AG08396 (cell line): ENCODE results near the gene ZNF280C.
A peak's percentile ranks its signal among the peaks of the same experiment; 100 is the strongest.
"Not testable (repeated sequence)": the region's sequence is repeated elsewhere in the genome, so short reads cannot be mapped to it uniquely, and the experiment has no call there.

Experiments used
- DNase-seq: peaks from one replicate; pipeline ENCODE4 v3.0.0; 2012; ENCODE audit warnings: low spot score, mixed read lengths

The ZNF280C gene, protein sequence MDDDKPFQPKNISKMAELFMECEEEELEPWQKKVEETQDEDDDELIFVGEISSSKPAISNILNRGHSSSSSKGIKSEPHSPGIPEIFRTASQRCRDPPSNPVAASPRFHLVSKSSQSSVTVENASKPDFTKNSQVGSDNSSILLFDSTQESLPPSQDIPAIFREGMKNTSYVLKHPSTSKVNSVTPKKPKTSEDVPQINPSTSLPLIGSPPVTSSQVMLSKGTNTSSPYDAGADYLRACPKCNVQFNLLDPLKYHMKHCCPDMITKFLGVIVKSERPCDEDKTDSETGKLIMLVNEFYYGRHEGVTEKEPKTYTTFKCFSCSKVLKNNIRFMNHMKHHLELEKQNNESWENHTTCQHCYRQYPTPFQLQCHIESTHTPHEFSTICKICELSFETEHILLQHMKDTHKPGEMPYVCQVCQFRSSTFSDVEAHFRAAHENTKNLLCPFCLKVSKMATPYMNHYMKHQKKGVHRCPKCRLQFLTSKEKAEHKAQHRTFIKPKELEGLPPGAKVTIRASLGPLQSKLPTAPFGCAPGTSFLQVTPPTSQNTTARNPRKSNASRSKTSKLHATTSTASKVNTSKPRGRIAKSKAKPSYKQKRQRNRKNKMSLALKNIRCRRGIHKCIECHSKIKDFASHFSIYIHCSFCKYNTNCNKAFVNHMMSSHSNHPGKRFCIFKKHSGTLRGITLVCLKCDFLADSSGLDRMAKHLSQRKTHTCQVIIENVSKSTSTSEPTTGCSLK

DNA sequence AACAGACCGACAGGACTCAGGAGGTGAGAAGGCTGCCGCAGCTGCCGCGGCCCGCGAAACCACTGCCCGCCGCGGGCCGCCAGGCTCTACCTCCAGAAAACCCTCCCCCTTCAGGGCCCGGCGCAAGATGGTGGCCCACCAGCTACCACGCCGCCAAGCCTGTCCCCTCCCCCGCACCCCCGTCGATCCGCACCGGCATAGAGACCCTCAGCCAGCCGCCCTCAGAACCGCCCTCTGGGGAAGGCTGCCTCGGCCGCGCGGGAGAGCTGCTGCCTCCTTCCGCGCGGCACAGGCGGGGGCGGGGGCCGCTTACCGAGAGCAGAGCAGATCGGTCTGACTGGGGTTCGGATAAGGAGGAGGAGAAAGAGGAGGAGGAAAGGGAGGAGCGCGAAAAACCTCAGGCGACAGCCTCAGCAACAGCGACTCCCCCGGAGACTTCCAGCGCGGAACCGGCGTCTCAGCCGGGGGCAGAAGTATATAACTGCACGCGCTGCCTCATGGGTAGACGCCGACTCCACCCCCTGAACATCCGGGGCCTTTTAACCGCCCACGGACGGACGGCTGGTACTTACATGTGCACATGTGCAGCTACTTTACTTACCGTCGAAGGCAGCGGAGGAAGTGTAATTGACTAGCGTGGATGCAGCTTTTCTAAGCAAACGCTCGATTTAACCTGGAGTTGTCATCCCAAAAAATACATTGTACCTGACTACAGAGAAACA lies at the start of gene ZNF280C:
Gene ZNF280C (minus strand): TSS at position 451 of the 722 bp plus-strand sequence. CDS start 8,450 bp downstream, outside the sequence.
- DNase-seq, result peak; percentile 92

- no peak for DNase-seq
Observed at GRCh38 chrX:130304587-130305368, 36.1 kb upstream of the ZNF280C start.

DNA sequence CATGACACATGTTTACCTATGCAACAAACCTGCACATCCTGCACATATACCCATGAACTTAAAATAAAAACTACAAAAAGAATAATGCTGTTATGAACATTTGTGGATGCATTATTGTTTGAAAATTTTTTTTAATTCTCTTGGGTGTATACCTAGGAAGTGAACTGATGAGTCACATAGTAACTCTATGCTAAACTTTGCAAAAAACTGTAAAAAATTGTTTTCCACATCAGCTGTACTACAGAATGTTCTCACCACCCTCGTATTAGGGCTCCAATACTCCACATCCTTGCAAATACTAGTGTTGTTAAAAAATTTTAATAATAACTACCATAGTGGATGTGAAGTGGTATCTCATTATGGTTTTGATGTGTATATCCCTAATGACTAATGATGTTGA lies 33.3 kb upstream of the ZNF280C start:
- DNase-seq, result no peak

DNA sequence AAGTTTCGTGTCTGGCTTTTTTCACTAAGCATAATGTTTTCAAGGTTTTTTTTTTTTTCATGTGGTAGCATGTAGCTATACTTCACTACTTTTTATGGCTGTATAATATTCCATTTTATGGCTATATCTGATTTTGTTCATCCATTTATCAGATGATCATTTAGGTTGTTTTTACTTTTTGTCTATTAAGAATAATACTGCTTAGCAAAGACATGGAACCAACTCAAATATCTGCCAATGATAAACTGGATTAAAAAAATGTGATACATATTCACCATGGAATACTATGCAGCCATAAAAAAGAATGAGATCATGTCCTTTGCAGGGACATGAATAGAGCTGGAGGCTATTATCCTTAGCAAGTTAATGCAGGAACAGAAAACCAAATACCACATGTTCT lies 32.7 kb upstream of the ZNF280C start:
- DNase-seq, result no peak

DNA sequence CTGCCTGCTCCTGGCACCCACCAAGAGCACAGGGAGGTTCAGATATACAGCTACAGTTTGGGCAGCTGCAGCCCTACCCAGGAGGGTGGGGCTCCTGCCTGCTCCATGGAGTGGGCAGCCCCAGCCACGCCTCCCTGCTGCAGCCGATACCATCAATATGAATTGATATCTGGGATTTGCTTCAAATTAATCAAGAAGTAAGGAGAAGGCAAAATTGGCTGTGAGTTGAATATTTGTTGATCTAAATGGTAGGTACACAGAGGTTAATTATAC lies 31.2 kb upstream of the ZNF280C start:
- no peak for DNase-seq

DNA sequence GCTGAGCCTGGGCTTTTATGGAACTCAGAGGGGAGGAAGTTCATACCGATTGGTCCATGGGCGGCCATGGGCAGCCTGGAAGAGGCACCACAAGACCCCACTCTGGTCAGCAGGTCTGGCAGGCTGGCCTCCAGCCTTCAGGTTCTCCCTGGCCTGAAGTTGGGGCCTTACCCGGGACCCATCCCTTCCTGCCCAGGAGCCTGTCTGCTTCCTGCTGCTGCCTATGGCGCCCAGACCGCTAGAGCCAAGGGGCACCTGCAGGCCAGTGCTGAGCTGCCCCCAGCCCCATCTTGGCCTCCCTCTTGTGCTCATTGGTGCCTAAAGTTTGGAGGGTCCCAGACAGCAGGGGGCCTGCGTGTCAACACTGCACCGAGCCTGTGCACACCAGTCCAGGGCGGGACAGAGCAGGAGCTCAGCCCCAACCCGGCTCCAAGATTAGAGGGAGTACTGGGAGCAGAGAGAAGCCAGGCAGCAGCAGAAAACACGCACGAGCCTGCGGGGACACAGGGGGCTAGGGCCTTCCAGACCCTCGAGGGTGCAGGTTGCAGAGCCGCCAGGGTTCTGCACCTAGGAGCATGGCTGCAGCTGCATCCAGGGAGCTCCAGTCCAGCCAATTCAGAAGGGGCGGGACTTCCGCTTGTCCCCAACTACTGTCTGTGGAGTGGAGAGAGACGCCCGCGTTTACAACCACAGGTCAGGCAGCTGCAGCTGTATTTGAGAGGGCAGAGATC lies 30.7 kb upstream of the ZNF280C start:
- DNase-seq, result no peak

- no peak for DNase-seq
Observed at GRCh38 chrX:130296743-130297142, 28.0 kb upstream of the ZNF280C start.

- no peak for DNase-seq
Observed at GRCh38 chrX:130296297-130296678, 27.6 kb upstream of the ZNF280C start.

- no peak for DNase-seq
Observed at GRCh38 chrX:130295519-130296296, 27.0 kb upstream of the ZNF280C start.

DNA sequence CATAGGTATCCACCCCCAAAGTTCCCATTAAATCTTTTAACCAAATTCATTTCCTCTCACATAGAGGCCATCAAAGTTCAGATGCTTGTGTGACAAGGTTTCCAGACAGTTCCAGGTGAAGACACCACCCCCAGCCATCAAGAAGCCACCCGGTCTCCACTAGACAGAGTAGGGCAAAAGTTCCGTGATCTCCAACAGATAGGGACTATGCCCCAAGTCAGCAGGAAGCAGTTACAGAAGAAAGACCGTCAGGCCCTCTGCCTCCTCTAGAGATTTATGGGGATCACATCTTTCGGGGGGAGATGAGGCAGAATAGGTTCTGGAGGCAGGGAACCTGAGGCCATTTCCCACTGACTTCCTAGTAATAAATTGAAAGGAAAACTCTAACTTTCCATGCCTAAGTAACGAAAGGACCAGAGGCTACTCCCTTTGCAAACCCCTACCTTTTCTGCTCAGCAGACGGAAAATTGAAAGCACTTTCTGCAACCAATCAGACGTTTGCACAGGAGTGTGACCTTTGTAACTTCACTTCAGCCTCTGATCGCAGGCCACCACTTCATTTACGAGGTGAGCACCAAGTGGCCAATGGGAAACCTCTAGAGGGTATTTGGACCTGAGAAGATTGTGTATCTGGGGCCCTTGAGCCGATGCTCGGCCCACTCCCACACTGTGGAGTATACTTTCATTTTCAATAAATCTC lies 18.5 kb upstream of the ZNF280C start:
- no peak for DNase-seq

DNA sequence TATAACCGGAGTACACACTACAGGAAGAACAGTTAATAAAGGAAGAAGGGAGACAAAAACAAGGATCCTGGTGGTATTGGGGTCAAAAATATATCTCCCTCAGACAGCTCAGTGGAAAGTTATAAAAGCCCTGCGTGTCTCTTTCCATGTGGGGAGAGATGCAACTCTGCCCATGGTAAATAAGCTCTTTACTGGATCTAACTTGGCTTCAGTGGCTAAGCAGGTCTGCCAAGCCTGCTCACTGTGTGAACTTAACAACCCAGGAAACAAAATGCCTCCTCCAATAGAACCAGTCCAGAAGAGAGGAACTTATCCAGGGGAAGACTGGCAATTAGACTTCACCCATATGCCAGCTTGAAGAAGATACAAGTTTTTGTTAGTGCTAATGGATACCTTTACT lies 17.0 kb upstream of the ZNF280C start:
- DNase-seq, result no peak

GRCh38 chrX:130285069-130285620 lies 16.4 kb upstream of the ZNF280C start:
- no peak for DNase-seq

- no peak for DNase-seq
Observed at GRCh38 chrX:130282151-130282550, 13.5 kb upstream of the ZNF280C start.

GRCh38 chrX:130280901-130281300 lies 12.2 kb upstream of the ZNF280C start:
- DNase-seq, result no peak

GRCh38 chrX:130272253-130272652 lies 3.6 kb upstream of the ZNF280C start:
- DNase-seq, result not testable (repeated sequence)

DNA sequence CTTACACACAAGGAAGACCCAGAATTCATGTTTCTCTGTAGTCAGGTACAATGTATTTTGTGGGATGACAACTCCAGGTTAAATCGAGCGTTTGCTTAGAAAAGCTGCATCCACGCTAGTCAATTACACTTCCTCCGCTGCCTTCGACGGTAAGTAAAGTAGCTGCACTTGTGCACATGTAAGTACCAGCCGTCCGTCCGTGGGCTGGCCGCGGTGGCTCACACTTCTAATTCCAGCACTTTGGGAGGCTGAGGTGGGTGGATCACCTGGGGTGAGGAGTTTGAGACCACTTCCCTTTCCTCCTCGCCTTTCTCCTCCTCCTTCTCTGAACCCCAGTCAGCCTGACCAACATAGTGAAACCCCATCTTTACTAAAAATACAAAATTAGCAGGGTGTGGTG lies 692 bp upstream of the ZNF280C start:
- DNase-seq, result not testable (repeated sequence)

DNA sequence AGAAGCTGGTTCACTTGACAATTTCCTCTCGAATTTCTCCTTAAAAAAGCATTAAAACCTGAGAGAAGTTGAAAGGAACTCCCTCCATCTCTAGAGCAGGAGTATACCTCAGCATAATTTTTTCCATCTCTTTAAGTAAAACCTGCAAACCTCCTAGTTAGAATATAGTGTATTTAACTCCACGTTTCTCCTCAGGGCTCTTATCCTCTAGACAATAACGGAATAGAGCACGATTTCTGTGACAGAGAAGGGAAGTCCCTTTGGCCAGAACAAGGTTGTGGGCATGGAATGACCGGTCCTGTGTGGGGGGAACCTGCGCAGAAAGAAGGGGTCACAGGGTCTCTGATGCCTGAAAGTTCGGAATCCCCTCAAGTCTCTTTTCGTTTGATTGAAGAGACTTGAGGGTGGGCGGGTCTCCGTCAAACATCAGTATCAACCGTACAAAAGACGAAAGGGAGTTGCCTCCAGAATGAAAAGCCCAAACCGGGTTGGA lies 697 bp downstream of the ZNF280C start:
- no peak for DNase-seq

- DNase-seq, result no peak
Observed at GRCh38 chrX:130264573-130264972, 4.1 kb downstream of the ZNF280C start.

DNA sequence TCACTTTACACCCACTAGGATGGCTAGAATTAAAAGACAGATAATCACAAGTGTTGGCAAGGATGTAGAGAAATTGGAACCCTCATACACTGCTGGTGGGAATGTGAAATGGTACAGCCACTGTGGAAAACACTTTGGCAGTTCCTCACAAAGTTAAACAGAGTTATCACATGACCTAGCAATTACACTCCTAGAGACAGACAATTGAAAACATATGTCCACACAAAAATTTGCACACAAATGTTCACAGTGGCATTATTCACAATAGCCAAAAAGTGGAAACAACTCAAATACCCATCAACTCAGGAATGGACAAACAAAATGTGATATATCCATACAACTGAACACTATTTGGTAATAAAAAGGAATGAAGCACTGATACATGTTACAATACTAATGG lies 5.7 kb downstream of the ZNF280C start:
- DNase-seq, result no peak

DNA sequence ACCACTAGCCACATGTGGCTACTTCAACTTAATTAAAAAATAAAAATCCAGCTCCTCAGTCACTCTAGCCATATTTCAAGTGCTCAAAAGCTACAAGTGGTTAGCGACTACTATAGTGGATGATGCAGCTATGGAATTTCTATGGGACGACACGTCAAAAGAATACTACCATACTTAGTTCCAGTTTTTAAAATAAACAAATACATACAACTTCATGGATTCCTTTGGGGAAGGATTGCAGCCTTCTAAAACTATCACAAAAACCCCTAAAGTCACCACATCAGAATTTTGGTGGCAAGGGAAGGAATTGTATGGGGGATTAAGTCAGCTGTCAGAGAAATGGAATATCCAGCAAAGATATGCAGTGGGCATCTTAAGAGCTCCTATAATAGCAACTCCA lies 6.5 kb downstream of the ZNF280C start:
- no peak for DNase-seq
